D341Med (cell line): ENCODE results near the gene RYR3.

Experiments
- DNase-seq: peaks from one replicate; pipeline ENCODE4 v3.0.0; 2012; ENCODE audit warnings: low spot score

The RYR3 gene

DNA sequence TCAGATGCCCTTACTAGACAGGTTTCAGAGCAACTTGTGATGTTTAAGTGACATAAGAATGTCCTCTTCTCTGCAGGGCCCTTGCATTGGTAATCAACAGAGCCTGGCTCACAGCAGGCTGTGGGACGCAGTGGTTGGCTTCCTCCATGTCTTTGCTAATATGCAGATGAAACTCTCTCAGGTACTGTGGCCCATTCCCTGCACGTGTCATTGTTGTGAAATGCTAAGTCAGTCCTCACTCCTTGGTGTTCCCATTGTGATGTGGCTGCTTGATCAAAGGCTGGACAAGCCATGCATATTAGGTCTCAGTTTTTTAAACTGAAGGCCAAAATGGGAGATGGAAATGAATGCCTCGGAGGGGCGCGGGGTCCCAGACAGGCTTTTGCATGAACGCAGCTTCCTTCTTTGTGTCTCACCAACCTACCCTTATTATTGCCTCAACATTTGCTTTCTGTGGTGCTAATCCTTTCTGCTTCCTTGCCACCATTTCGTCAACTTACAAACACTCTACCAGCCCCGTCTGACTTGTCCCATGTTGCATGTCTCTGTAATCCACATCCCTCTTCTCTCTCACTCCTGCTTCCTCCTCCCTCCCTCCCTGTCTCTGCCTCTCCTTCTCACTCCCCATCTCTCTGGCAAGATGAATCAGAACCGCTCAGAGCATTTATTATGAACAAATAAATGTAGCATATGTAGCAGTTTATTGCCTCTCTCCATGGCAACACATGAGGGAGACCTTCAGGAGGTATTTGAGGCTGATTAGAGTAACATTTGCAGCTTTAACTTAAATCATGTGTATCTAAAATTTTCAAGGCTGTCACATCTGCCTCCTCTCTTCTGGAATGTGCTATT is 524.4 kb downstream of the RYR3 start:
- no peak for DNase-seq

DNA sequence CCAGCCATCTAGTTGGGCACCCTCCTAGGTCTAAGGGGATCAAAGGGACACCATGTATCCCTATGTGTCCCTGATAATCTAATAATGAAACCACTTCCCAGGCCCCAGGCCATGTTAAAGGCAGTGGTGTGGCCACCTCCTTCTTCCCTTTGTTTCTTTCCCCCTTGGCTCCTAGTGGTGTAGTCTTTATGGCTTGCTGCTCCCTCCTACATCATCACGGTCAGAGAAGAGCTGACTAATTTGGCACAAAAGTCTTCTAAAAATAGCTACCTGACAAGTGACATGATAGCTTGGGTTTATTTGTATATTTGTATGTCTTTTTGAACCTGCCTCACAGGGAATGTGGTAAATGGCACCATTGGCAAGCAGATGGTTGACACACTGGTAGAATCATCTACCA is 526.5 kb downstream of the RYR3 start:
- DNase-seq: no peak

DNA sequence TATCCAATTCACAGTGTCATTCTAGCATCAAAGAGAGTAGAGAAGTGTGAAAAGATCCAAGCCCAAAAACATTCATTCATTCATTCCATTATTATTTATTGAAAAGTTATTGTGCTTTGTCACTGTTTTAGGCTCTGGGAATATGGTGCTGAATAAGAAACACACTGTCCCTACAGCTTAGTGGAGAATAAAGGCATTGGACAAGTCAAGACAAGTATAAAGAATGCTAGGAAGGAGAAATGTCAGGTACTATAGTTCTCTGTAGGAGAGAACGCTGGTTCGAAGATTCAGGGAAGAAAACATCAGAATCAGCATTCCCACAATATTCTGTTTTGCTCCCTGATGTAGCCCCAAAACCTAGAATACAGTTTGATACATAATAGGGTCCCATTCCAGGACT is 528.8 kb downstream of the RYR3 start:
- no peak for DNase-seq

GRCh38 chr15:33840615-33841014 is 529.8 kb downstream of the RYR3 start:
- no peak for DNase-seq

- DNase-seq: no peak
Observed at GRCh38 chr15:33844186-33844585, 533.4 kb downstream of the RYR3 start.

GRCh38 chr15:33844597-33844996 is 533.8 kb downstream of the RYR3 start:
- no peak for DNase-seq

- DNase-seq: no peak
Observed at GRCh38 chr15:33846142-33846541, 535.4 kb downstream of the RYR3 start.

- DNase-seq: no peak
Observed at GRCh38 chr15:33846862-33847261, 536.1 kb downstream of the RYR3 start.

DNA sequence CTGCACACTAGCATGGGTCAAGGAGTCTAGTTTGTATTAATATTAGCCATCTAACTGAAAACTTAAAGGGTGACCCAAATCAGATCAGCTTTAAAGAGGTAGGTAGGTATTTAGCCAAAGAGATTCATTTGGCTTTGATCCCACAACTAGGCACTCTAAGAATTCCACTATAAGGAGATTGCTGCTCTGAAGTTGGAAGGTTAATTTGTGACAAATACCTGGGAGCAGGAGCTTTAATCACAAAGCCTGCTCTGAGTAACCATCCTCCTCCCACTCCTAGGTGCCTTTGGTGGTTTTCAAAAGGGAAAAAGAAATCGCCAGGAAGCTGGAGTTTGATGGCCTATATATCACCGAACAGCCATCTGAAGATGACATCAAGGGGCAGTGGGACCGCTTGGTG is 537.2 kb downstream of the RYR3 start:
- no peak for DNase-seq

GRCh38 chr15:33851079-33851478 is 540.3 kb downstream of the RYR3 start:
- no peak for DNase-seq

DNA sequence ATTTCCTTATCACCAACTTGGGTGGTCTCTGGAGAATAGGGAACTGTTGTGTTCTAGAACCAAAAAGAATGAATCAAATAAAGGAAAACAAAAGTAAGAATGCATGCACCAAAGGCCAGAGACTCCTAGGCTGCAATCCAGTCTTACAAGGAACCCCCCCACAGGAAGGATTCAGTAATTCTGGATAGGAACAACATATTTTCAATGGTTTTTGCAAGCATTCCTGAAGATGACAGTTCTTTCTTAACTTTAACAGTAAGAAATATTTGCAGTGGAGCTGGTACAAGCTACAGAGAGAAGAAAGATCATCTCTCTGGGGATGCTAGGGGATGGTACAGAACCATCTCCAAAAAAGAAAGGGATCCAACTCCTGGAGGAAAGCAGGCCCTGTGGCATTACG is 541.3 kb downstream of the RYR3 start:
- DNase-seq: no peak

GRCh38 chr15:33852570-33852969 is 541.8 kb downstream of the RYR3 start:
- DNase-seq: no peak

DNA sequence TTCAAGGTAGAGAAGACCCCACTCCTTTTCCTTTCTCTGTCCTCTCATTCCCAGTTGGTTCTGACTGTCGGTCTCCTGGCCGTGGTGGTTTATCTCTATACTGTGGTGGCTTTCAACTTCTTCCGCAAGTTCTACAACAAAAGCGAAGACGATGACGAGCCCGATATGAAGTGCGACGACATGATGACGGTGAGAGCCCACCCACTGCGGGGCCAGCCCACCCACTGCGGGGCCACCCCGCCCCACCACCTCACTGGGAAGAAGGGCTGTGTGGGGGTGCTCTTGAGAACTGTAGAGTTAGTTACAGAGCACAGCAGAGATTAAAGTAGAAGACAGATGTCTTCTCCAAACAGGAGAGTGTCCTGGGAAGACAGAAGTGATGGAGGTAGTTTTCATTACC is 547.0 kb downstream of the RYR3 start:
- no peak for DNase-seq

- DNase-seq: no peak
Observed at GRCh38 chr15:33858836-33859235, 548.1 kb downstream of the RYR3 start.

DNA sequence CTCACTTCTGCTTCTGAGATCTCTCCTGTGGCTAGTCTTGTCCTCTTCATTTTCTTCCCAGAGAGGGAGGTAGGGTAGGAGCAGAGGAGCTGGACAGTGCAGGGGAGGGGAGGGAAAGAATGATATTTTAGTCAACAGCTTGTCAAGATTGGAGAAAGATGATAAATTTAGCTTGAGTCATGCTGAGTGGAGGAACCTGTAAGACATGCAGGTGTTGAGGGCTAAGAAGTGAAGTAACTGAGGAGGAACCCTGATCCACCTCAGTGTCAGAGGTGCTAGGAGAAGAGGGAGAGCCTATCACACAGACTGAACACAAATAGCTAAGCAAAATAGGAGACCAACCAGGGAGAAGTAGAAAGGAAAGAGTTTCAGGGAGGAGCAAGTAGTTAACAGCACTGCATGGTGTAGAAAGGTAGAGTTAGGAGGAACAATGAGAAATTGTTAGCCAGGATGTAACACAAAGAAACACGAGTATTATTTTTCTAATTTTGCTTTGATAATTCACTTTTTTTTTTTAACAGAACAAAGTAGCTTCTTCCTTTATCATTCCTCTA is 549.3 kb downstream of the RYR3 start:
- no peak for DNase-seq

DNA sequence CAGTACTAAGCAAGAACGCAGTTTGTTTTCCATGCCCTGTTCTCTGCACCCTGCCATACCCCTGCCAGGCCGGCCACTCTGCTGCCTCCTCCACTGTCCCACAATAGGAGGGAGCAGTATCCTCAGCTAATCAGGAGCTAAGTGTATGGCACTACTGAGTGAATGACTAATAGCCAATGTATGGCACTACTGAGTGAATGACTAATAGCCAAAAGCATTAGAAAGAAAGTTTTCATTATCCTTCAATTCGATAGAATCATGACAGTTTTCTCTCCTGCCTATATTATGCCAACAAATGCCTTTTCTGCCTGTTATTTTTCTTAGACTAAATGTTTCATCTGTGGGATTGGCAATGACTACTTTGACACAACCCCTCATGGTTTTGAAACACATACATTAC is 550.0 kb downstream of the RYR3 start:
- no peak for DNase-seq

GRCh38 chr15:33864360-33865075 is 553.8 kb downstream of the RYR3 start:
- DNase-seq: no peak

DNA sequence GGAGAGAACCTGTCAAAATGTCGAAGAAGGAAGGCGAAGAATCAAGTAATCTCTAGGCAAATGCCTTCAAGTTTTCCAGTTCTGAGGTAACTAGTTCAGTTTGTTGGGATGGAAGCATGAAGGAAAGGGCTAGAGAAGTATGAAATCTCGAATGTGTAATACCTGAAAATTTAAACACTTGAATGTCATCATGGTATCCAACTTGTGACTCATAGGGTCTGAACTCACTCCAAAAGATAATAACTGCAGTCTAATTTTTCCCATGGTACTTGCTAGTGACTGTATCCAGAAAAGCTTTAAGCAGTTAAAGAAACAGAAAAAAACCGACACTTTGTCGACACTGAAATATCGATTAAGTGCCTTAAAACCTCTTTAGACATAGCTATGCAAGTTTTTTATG is 554.6 kb downstream of the RYR3 start:
- no peak for DNase-seq

GRCh38 chr15:33866101-33866737 is 555.5 kb downstream of the RYR3 start:
- no peak for DNase-seq

DNA sequence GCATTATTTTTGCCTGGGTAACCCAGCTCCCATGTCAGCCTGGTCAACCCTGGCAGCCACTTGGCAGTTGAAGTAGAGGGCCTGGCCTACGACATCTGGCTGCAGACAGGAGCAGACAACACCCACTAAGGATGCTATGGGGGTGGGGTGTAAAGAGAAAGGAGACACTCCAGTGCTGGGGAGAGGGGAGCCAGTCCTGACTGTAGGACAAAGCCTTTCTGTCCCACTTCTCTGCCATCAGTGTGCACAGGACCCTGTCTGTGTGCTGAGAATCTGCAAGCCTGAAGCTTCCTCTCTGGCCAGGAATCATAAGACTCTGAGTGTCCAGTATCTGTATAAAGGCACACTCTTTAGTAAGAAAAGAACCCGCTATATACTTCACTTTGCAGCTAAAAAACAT is 561.2 kb downstream of the RYR3 start:
- no peak for DNase-seq

DNA sequence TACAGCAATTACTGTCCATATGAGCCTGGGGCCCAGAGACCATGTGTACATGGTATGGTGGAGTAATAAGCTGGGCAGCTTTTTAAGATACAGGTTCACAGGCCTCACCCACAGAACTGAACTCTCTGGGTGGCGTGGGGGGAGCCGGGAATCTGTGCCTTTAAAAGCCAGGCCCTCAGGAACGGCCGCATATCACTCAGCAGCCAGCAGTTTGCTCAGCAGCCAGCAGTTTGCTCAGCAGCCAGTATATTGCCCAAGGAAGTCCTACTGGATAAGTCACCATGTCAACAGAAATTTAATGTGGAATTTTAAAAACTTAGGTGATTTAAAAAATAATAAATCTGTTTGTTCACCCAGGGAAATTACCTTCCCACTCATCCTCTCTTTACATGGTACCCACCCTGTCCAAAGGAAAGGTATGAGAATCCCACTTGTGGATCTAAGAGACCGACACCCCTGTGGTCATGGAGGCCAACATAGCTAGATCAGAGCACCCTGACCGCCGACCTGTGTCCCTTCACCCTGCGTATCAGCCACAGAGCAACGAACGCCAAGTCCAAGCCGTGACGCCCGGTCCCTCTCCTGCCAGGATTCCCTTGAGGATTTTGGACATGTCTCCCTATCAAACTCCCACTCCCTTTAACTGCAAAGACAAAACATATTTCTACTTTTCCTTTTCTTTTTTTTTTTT is 561.8 kb downstream of the RYR3 start:
- DNase-seq: no peak

DNA sequence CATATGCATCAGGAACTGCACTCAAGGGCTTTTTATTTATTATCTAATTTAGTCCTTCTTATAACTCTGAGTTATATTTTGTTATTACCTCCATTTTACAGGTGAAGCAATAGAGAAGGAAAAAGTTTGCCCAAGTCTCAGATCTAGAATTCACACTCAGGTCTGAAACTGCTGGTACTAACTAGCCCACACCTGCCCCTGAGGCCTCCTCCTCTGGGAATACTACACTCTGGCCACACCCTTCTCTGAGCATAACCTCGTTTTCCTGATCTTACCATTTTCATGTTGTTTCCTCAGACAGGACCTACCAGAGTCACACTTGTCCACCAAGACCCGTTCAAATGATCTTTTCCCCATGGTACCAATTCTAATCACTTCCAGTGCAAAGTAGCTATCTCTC is 563.4 kb downstream of the RYR3 start:
- no peak for DNase-seq
